Measurements from ENCODE around the gene BRD2. TPM values are rescaled to one million over a fixed set of nuclear protein-coding genes. Genes with fewer than 3 reads are reported as not detected.
A peak's percentile ranks its signal among the peaks of the same experiment; 100 is the strongest.

Gene BRD2
- total and polyA plus RNA-seq, 2 donors (not counting 1 experiment from before 2014, with no cell fraction given) = 474 to 620 TPM

DNA sequence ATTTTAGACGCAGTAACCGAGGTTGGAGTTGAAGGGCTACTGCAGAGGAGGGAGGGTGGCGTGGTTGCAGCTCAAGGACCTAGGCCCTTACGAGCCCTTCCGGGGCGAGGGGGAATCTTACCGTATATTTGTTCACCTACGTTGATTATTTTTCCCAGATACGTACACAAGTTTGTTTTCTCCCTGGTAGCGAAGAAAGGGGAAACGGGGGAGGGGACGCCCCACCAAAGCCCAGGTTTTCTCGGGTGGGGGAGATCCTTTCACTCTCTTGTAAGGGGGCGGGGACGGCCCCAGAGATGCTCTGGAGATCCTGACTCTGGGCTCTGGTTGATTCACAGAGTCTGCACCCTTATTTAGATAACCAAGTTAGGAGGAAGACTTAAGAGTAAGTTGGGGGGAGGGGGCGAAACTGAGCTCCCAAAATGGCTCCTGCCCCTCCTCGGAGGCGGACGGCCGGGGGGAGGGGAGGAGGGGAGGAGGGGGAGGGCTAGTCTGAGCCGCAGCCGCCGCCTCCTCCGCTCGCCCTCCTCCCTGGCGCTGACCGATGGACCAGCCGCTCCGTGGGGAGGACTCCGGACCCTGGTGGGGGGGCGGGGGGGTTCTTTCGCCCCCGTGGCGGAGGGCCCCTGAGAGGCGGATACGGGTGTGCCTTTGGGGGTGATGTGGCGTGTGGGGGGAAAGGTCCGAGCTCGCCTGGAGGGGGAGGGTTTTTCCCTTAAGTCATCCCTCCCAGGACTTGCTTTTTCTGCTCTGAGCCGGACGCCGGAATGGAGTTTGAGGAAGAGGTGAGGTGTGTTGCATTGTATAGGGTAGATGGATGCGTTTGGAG, 2.2 kb downstream of the BRD2 start:
- H3K9ac ChIP-seq (ENCODE audit: low read length) = peak overlapping the region; percentile 91
- ATAC-seq (ENCODE audit: low read depth) (peak; percentile 6), DNase-seq (peak; percentile 84)
- peak overlapping the region; percentile 68 to 100 (median 92) for H3K4me3 ChIP-seq (ENCODE audit: control extremely low read depth in 1 of 5, extremely low read depth in 1 of 5, insufficient read depth in 1 of 5, low read depth in 2 of 5, low read length in 4 of 5)
- intact Hi-C loops (cut with micrococcal nuclease) = loop anchor here (5.0 kb wide), 3 partner anchors 57 to 793 kb away; partner anchors contain the start of genes AGPAT1 and RNF5
- TF ChIP-seq EZH2 (IDR thresholded peaks at IDR 0.05; ENCODE audit: borderline replicate concordance, insufficient read depth, low read depth, low read length, poor library complexity, severe bottlenecking) = no peak
- TF ChIP-seq, protein P1, sequence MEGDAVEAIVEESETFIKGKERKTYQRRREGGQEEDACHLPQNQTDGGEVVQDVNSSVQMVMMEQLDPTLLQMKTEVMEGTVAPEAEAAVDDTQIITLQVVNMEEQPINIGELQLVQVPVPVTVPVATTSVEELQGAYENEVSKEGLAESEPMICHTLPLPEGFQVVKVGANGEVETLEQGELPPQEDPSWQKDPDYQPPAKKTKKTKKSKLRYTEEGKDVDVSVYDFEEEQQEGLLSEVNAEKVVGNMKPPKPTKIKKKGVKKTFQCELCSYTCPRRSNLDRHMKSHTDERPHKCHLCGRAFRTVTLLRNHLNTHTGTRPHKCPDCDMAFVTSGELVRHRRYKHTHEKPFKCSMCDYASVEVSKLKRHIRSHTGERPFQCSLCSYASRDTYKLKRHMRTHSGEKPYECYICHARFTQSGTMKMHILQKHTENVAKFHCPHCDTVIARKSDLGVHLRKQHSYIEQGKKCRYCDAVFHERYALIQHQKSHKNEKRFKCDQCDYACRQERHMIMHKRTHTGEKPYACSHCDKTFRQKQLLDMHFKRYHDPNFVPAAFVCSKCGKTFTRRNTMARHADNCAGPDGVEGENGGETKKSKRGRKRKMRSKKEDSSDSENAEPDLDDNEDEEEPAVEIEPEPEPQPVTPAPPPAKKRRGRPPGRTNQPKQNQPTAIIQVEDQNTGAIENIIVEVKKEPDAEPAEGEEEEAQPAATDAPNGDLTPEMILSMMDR (IDR thresholded peaks at IDR 0.05) = no peak
- no peaks in the 10 kb centered on the region for H3K27me3 ChIP-seq (replicated peaks in 1 of 4; ENCODE audit: control extremely low read depth in 1 of 4, control insufficient read depth in 3 of 4, insufficient read depth in 4 of 4, low read length in 3 of 4)
- Mint-ChIP-seq H3K4me3 (peak overlapping the region; percentile 96), H3K27ac (peak overlapping the region; percentile 99), H3K9me3 (ENCODE audit: insufficient read depth) (no peaks in the 10 kb centered on the region), H3K4me1 (peaks cover 36% of the 10 kb centered on the region), H3K27me3 (no peaks in the 10 kb centered on the region)
- H3K9me3 ChIP-seq (ENCODE audit: control extremely low read depth in 1 of 3, control insufficient read depth in 2 of 3, insufficient read depth in 1 of 3, low read length in 2 of 3) = no peaks in the 10 kb centered on the region
- CTCF ChIA-PET = interaction anchor here (1.0 to 28.4 kb wide), 16 partner anchors 8 to 227 kb away, joined by 3 to 822 read pairs (median 15); partner anchors contain the start of genes HLA-DMA, HLA-DMB, PSMB8 and TAP1
- H3K4me1 ChIP-seq (ENCODE audit: control insufficient read depth in 2 of 2, insufficient read depth in 2 of 2, low read length in 2 of 2) = peaks cover 29 to 41% of the 10 kb centered on the region in 2 donors
- POLR2A ChIA-PET = interaction anchor here (0.6 to 11.8 kb wide), 32 partner anchors 9 to 1306 kb away, joined by 3 to 349 read pairs (median 6); partner anchors contain the start of genes GPANK1, HLA-DMA, HLA-DMB and HLA-DPA1
- H3K27ac ChIP-seq (ENCODE audit: low read length in 2 of 2) = peak overlapping the region; percentile 96
- peaks cover 0 to 25% of the 10 kb centered on the region in 2 experiments for H3K36me3 ChIP-seq (replicated peaks in 1 of 2; ENCODE audit: control extremely low read depth in 1 of 2, control insufficient read depth in 1 of 2, extremely low read depth in 1 of 2, insufficient read depth in 2 of 2, low read length in 1 of 2)
- under 1% methylated on average over 24 of the region's 43 CpGs for WGBS (ENCODE audit: insufficient coverage)
- peak overlapping the region; percentile 88 for H3K4me2 ChIP-seq (replicated peaks; ENCODE audit: low read depth, low read length, poor library complexity, severe bottlenecking)
- peak overlapping the region; percentile 44 for H2AFZ ChIP-seq (ENCODE audit: insufficient read depth, low read depth, low read length, poor library complexity, severe bottlenecking)
- H4K20me1 ChIP-seq (ENCODE audit: control insufficient read depth, insufficient read depth, low read length, poor library complexity, severe bottlenecking) = peaks cover 35% of the 10 kb centered on the region
- H3K79me2 ChIP-seq (ENCODE audit: control insufficient read depth, insufficient read depth, low read length) = peaks cover 61% of the 10 kb centered on the region

Data from B cell (primary cell).